Astrocyte of the spinal cord (primary cell): ENCODE measurements around the gene OLIG3.

ENCODE experiments used
- DNase-seq: peaks from one replicate; pipeline ENCODE4 v3.0.0; 2011; ENCODE audit warnings: low read depth, low spot score
- H3K4me3 ChIP-seq: 2 replicates; pipeline ENCODE4 v1.5.1; 2011; ENCODE audit warnings: low read depth, mild to moderate bottlenecking, low read length, moderate library complexity
- CTCF ChIP-seq: IDR thresholded peaks from 2 replicates; pipeline ENCODE4 v1.5.1; 2012; ENCODE audit warnings: low read depth, mild to moderate bottlenecking, low read length, inconsistent platforms
- in situ Hi-C: cut with HindIII; loops from 2 replicates; pipeline ENCODE4 v1.10.0; 2017; ENCODE audit warnings: low sequenced_read_pairs

OLIG3 gene

DNA sequence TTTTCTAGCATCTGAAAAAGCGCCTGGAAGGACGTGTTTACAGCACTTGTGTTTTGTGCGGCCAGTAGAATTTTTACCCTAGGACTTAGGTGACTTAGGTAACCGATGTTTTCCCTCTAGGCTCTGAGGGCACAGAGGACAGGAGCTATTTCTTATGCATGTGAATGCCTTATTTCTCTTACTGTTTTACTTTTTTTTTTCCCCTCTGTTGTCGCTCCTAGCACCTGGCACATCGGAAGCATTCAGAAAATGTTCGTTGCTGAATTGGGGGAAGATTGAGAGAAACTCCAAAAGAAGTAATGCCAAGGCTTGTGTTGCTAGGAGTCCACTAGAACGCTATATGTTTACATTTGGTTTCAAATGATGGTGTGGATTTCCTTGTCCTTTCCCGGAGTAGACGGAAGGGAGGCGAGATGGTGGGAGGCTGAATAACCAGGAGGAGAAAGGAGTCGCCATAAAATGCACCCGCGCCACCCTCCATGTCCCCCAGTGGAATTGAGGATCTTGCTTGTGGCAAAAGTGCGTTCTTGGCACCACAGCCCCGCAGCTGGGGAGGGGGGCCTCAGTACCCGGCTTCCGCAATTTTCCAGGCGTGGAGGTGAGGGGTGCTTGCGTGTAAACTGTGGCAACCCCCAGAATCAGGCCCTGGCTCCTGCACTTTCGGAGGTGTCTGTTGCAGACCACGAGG, 6.9 kb downstream of the OLIG3 start:
- no peak for DNase-seq
- no peak for TF ChIP-seq CTCF
- H3K4me3 ChIP-seq, result no peak overlapping the region
- in situ Hi-C loops, result no loop called here

- no peak for DNase-seq
- TF ChIP-seq CTCF, result no peak
- no peak overlapping the region for H3K4me3 ChIP-seq
- in situ Hi-C loops, result no loop called here
Measured at GRCh38 chr6:137486416-137486815, 7.8 kb downstream of the OLIG3 start.

GRCh38 chr6:137480431-137480830, 13.8 kb downstream of the OLIG3 start:
- H3K4me3 ChIP-seq, result no peak overlapping the region
- no peak for TF ChIP-seq CTCF
- in situ Hi-C loops, result no loop called here
- no peak for DNase-seq

DNA sequence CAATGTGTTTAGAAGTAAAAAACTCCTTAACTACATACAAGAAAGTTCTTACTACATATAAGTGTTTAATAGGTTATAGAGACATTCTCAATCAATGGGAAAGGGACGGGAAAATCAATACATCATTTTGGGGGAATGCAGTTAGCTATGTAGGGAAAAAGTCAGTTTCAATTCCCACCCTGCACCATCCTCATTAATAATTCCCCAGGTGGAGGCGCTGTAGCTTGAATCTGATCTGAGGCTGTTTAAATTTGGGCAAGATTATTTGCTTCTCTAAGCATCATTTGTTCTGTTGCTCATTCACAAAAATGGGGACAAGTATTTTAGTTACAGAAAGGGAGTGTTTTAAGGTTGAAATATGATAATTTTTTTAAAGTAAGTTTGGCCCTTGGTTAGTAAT, 19.1 kb downstream of the OLIG3 start:
- no peak for TF ChIP-seq CTCF
- in situ Hi-C loops, result no loop called here
- no peak overlapping the region for H3K4me3 ChIP-seq
- DNase-seq, result no peak

DNA sequence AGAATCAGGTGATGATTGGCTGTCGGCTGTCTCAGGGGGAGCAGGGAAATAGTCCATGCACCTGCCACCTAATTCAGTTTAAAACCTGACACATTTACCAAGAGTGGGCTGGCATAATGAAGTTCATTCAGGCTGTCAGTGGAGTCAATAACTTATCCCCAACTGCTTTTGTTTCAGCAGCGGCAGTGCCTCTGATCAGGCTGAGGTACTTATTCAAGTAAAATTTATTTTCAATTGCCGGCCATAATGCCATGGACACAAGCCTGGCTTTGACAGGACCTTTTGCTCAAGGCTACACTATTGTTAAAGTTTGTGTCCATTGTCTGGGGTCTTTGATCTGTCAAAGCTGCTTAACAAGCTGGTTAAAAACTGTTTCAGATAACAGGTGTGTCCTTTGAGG, 20.6 kb downstream of the OLIG3 start:
- in situ Hi-C loops, result no loop called here
- no peak overlapping the region for H3K4me3 ChIP-seq
- TF ChIP-seq CTCF, result no peak
- DNase-seq, result no peak

DNA sequence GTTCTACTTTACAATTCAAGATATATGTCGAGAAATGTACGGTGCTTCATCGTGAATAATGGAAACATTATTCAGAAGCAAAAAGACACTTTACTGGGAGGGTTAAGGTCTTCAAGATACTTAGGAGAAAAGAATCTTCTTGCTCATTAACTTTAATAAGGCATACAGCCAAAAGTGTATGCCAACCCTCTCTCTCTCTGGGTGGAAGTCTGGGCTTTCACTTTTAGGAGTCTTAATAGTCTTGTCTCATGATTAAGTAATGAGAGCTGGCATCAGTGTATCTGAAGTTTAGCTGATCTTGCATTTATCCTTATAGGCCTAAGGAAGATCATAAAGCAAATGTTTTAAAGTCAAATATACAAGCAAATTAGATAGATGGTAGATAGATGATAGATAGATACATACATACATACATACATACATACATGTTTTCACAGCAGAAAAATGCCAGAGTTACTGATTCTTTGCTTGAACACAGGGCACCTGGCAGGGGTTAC, 21.5 kb downstream of the OLIG3 start:
- DNase-seq, result no peak
- TF ChIP-seq CTCF, result no peak
- in situ Hi-C loops, result no loop called here
- H3K4me3 ChIP-seq, result no peak overlapping the region
